NCI-H774 (cell line): ENCODE measurements around the gene LAMA4.

Experiments
- DNase-seq: peaks from one replicate; lab custom pipeline; 2025; lab: John Stamatoyannopoulos, UW

The LAMA4 gene, protein sequence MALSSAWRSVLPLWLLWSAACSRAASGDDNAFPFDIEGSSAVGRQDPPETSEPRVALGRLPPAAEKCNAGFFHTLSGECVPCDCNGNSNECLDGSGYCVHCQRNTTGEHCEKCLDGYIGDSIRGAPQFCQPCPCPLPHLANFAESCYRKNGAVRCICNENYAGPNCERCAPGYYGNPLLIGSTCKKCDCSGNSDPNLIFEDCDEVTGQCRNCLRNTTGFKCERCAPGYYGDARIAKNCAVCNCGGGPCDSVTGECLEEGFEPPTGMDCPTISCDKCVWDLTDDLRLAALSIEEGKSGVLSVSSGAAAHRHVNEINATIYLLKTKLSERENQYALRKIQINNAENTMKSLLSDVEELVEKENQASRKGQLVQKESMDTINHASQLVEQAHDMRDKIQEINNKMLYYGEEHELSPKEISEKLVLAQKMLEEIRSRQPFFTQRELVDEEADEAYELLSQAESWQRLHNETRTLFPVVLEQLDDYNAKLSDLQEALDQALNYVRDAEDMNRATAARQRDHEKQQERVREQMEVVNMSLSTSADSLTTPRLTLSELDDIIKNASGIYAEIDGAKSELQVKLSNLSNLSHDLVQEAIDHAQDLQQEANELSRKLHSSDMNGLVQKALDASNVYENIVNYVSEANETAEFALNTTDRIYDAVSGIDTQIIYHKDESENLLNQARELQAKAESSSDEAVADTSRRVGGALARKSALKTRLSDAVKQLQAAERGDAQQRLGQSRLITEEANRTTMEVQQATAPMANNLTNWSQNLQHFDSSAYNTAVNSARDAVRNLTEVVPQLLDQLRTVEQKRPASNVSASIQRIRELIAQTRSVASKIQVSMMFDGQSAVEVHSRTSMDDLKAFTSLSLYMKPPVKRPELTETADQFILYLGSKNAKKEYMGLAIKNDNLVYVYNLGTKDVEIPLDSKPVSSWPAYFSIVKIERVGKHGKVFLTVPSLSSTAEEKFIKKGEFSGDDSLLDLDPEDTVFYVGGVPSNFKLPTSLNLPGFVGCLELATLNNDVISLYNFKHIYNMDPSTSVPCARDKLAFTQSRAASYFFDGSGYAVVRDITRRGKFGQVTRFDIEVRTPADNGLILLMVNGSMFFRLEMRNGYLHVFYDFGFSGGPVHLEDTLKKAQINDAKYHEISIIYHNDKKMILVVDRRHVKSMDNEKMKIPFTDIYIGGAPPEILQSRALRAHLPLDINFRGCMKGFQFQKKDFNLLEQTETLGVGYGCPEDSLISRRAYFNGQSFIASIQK (N-terminal part only)

DNA sequence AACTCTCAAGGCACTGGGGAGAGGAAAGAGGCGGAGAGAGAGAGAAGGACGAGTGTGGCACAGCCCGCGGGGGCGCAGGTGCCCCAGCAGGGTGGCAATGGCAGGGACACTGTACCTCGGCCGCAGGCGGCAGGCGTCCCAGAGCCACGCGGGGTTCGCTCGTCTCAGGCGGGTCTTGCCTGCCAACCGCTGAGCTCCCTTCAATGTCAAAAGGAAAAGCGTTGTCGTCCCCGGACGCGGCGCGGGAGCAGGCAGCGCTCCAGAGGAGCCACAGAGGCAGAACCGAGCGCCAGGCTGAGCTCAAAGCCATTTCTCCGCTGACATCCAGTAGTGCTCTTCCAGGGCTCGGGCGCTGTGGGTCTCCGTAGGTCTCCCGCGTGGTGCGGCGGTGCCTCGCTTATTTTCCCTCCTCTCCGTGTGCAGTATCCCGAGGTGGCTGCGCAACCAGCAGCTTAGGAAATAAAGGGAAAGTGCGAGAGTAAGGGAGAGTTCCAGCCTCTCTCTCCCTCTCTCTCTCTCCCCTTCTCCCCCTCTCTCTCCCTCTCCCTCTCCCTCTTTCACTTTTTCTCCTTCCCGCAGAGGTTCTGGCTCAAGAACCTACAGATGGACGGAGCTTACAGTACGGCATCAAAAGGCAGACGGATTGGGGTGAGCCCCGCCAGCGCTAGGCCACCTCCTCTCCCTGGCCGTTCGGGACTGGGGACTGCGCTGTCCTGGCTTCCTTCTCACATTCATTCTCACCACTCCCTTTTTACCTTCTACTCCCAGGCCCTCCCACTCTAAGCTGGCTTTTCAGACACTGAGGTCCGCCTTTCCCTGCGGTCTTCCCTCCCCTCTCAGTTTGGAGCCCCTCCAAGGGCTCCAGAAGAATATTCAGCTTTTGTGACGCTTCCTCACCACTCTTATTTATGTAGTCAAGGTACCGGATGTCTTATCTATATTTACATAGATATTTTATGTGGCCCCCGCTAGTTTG is at the start of gene LAMA4:
TSS of gene LAMA4 (minus strand) at position 727 of the 976 bp plus-strand sequence. CDS start at position 310, 417 bp downstream.
- peak; percentile 33 for DNase-seq

DNA sequence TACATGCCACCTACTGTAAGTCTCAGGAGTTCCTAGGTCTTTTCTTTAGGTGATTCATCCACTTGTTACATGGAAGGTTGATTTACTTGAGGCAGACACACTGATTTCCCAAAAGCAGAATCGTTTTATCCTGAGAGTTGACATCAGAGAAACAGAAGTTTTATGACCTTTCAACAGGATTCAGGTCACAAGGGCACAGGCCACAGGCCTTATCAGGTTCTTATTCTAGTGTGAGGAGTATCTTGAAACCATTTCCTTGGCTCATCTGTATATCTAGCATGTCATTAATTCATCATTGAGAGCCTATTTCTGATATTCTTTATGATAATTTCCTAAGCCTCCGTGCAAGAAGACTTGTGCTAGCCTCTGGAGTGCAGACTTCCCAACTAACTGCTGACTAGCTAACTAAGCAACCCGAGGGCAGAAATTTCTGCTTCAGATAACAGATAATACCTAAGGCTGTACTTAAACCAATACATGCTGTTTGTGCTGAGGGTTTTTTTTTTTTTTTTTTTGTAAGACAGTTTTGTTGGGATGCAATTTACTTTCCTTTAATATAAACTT is 47.9 kb upstream of the LAMA4 start:
- no peak for DNase-seq

DNA sequence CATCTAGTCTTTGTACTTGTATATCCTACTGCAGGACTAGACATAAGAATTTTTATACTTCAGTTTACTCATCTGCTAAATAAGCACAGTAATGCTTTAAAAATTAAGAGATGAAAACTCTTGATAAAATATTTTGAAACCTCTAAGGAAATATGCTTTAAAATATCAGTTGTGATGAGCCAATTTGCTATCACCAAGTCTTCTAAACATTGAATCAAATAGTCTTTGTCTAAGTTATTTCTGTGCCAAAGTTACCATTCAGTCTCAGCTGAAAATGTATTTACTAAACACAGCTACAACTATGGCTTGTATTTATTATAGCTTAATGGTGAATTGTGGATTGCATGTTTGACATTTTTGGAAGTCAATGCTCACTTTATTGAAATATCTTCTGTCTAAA is 46.5 kb upstream of the LAMA4 start:
- no peak for DNase-seq

DNA sequence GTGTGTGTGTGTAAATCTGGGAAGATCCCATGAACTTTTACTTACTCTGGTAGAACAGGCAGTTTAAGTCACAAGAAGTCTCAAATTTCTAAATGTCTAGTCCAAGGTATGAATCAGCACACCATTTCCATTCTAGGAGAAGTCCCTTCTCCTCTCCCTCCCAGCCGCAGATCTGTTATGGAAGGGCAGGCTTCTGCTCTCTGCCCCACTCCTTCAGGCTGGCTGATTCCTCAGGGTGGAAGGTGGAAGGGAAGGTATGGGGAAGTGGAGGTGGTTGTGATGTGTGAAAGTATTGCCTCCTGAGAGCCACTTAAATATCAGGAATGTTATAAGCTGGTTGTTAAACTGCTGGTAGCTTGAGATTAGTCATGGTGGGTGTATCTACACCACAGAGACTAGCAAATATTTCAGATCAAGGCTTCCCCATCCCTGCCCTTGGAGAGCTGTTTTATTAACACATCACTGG is 44.5 kb upstream of the LAMA4 start:
- no peak for DNase-seq

DNA sequence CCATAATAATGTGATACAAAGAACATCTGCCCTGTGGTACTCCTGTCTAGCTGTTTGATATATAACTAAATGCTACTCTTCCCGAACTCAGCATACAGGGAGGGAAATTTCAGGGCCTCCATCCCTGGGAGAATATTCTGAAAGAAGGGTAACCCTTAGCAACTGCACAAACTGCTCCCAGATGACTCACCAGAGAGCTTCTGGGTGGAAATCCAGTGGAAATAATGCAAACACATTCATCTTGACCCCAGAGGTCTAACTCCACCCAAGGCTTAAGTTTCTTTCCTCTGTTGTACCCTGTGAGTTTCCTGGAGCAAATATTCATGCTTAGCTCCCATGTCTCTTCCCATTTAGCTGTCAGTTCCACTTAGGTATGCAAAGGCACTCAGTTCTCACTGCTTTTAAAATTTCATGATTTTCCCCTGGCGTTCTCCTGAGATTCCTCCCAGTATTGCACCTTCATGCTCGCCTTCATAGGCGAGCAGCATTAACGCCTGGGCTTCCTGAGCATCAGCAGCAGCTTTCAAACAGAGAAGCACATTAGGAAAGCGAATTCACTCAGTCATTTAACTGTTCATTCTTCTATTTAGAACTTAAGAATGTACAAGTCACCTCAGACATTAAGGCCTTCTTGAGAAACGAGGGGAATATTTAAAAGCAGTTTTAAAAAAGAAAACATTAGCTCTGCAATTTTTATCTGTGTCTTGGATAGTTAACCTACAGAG is 43.8 kb upstream of the LAMA4 start:
- no peak for DNase-seq

DNA sequence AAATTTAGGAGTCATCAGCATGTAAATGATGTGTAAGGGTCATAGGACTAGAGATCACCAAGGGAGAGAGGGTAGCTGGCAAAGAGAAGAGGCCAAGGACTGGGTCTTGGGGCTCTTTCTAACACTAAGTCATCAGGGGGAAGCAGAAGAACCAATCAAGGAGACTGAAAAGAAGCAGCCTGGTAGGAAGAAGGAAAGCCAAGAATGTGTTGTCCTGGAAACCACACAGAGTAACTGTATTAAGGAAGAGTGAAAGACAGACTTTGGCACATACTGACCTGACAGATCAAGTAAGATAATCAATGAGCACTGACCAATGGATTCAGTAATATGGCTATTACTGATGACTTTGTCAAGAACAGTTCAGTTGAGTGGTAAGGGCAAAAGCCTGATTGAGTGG is 42.3 kb upstream of the LAMA4 start:
- DNase-seq: no peak

DNA sequence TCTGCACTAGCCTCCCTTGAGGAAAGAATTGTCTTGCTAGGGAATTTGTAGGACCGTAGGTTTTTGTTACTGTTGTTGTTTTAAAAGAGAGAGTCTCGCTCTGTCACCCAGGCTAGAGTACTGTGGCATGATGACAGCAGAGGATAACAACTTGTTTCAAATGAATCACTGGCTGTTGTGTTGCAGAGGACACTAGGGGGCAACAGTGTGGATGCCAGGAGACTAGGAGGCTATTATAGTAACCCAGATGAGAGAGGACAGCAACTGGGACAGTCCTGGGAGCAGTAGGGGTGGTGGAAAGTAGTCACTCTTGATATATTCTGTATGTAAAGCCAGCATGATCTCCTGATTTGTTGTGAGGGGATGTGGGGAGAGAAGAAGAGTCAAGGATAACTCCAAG is 41.8 kb upstream of the LAMA4 start:
- no peak for DNase-seq

DNA sequence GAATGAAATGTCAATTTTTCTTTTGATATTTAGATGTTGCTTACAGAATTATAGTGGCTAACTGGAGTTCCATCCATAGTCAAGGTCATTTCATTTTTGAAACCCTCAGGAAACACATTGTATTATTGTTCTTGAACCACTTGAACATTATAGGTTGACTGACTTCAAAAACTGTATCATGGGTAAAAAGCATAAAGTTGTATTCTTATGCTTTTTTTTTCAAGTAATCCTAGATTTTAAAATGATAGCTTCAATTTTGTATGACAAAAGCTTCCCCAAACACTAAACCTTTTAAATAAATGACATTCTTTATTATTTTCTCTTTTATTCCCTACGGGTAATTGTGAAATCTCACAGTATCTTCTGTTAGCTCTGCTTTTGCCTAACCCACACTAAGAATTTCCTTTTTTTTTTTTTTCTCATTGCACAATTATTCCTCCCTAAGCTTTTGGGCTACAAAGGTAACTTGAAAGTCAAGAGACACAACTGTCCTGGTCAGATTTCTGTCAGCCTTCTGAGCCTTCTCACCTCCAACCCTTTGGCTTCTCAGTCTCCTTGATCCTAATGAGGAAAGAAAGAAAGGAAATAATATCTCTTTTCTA is 36.9 kb upstream of the LAMA4 start:
- no peak for DNase-seq

DNA sequence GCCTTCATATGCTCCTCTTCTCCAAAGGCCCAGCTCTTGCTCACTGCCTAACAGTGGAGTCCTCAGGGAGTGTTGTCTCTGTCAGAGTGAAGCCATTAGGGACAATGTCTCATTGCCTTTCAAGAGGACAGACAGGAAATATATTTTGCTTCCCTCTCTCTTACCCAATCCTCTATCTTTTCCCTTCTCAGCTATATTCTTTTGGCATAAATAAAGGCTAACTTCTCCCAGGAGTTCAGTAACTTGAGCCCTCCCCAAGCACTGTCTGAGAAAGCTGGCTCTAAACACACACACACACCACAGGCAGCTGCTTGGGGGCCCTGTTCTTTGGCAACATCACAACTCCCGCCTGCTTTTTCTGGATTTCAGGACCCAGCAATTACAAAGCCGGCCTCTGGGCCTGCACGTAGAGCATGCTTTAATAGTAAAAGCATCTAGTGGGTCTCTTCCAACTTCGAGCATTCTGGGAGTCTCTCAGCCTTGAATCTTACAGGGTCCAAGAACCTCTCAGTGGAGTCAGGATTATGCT is 34.7 kb upstream of the LAMA4 start:
- DNase-seq: no peak

DNA sequence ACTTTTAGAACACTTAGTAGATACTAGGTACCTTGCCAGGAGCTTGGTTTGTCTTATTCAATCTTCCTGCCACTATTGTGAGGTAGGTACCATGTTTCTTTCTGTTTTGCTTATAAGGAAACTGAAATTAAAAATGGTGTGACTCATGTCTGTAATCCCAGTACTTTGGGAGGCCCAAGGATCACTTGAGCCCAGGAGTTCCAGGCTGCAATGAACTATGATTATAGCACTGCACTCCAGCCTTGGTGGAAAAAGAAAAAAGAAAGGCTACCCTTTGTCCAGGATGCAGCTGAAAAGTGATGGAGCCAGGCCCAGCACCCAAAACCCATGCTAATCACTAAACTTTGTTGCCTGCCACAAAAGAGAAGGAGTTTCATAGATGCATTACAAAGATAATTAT is 34.1 kb upstream of the LAMA4 start:
- DNase-seq: no peak

DNA sequence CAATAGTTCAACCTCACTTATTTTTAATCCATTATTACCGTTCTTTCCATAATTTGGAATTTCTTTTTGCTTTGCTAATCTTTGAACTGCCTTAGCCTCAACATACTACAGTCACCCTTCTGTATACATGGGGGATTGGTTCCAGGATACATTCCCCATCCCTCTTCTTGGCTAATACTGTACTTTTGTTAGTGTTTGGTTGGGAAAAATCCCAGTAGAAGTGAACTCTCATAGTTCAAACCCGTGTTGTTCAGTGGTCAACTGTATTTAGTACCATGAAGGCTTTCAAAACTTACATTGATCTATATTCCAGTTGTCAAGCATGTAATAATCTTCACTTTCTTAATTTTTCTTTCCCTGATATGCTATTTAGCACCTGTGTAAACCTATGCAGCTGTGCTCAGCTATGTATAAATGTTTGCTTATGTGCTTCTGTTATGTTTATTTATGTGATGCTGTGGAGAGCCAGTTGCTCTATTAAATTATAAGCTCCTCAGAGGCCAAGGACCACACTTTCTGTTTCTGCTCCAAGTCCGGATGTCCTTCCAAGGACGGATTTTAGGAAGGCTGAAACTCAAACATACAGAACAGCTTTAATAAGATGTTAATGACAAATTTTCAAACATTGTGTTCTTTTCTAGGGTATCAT is 33.3 kb upstream of the LAMA4 start:
- peak; percentile 49 for DNase-seq

DNA sequence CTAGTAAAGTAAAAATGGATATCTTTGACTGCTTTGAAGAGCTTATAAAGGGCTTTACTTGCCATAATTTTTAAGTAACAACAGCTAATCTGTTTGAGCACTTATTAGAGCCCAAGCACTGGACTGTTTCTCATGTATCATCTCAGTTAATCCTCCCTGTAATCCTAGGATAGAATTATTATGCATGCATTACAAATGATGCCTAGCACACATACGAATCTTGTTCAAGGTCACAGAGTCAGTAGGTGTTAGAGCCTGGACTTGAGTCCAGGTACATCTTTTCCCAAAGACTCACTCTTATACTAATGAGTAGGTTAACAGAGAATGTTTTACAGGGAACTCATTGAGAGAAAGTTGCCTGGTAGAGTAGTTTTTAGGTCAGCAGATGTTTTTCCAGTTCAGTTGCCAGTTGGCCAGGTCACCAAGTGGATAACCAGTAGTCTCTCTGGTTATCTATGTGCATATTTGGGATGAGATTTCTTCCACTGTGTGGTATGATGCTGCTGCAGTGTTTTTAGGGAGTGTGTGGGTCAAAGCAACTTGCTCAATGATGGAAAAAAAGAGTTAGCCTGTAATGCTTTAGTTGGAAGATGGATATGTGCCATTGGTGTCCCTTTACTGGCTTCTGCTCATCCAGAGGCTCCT is 32.3 kb upstream of the LAMA4 start:
- no peak for DNase-seq

DNA sequence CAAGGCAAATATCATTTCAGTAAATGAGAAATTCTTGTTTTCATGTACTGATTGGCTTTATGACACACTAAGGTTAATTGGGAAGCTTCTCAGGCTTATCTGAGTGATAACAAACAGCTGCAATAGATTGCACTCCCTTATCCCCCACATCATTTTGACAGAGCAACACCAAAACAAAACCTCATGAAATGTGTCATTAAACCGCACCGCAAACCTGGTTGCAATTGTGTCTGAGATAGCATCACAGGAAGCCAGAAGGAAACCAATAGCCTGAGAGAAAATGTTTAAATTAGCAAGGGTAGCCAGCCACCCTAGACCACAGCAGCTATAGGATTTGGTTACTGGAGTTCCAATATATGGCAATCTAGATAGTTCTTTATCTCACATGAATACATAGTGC is 31.6 kb upstream of the LAMA4 start:
- no peak for DNase-seq

DNA sequence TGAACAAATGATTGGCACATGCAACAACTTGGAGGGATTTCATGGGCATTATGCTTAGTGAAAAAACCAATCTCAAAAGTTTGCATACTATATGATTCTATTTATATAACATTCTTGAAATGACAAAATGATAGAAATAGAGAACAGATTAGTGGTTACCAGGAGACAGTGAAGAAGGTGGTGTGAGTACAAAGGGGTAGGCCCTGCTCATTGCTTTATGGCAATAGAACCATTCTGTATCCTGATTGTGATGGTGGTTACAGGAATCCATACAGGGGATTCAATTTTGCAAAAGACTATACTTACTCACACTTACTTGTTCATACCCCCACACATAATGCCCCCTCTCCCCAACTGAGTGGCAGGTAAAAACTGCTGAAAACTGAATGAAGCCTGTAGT is 30.2 kb upstream of the LAMA4 start:
- no peak for DNase-seq

DNA sequence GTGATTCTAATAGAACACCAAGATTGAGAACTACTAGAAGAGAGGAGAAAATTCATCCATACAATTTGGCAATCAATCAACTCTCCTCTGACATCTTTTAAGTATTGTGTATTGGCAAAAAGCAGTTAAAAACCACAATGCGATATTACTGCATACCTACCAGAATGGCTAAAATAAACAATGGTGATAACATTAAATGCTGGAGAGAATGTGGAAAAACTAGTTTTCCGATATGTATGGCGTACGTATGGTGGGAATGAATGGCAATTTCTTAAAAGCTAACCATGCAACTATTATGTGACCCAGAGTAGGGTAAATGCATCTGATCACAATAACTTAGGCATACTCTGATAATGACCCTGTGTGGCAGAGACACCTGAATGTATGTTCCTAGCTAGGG is 29.3 kb upstream of the LAMA4 start:
- no peak for DNase-seq

DNA sequence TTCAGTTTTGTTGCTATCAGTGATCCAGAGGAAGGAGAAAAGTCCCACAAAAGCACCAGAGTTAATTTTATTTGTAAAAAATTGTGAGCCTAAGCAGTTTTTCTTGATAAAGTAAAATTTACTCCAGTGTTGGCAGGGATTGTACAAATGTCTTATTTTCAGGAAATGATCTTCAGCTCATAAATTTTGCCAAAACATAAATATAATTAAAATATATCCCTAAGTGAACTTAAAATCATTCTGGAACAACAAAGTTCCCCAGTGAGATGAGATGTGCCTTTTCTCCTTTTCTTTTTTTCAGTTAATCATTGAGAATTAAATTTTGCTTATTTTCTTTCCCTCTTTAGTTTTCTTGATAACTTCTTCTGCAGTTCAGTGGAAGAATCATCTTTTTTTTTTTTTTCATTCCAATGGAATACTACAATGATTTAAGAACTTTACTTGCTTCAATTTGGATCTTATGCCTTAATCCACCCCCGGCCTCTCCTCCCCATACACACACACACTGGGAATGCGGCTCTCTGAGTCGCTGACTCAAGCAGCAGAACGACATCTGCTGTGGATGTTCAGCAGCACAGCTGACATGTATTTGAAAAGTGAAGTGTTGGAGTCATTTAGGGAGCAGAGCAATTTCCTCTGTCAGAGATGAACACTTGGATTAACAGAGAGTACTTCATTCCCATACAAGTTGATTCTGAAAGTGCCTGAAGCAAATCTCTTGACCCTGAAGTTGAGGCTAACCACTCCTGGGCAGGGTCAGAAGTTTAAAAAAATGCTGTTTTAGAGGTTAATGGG is 27.7 kb upstream of the LAMA4 start:
- DNase-seq: peak; percentile 68
